Stimulated activated CD4-positive, alpha-beta T cell treated with anti-CD3 and anti-CD28 coated beads, Interleukin-4, amount 100 ng/mL, for 48 hours (primary cell): ENCODE results near the gene CCDC141.
"Not testable (repeated sequence)": the region's sequence is repeated elsewhere in the genome, so short reads cannot be mapped to it uniquely, and the experiment has no call there.

Experiments
- DNase-seq, 2 donors: peaks; one replicate each; pipeline ENCODE4 v3.0.0-alpha.2; 2020; ENCODE audit warnings: low read depth in 2 of 2

The CCDC141 gene

DNA sequence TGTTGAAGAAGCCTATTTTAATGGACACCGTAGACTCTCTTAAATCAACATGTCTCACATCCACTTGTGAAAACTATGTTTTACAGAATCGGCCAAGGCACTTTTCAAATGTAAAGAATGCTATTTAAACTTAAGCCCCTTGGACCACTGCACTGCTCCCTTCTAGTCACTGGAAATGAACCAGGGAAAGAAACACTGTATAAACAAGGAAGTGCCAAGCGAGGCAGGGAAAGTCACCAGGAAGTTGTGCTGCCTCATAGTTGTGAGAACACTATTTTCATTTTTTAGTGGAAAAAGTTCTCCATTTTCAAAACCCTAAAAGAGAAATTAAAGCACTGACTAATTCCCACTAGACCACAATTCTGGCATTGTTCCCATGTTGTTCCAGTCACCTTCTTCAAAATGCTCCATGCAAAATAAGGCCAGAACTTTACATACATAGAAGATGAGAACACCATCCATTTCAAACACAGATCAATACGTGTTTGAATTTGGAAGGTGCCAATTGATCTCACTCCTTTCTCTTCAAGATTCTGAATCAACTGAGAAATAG is 13.5 kb downstream of the CCDC141 start:
- no peak for DNase-seq

DNA sequence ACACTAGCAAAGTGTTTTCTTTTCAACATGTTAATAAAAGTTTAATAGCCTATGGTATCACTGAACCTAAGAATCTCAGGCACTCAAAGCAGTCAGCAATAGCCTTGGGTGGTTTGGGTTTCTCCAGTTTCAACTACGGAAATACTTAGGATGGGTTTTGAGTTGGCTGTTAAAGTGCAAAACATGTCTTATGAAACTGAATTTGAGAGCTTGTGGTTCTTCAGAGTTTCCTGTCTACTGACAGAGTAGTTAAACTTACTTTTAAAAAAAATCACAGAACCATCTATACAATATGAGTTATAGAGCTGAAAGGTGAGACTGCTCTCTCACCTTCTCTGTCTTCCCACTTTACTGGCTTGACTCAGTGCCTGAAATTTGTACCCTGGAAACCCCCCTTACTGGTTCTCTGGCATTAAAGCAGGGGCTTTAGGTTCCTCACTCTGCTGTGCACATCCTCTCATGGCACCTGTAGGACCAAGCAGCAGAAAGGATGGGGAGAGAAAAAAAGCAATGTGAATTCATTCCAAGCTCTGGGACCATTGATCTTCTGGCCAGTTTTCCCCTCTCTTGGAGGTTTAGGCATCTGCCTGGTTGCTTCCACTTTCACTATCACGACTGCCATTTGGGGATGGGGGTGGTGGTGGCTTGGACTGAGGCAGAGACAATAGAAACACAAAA is 18.1 kb downstream of the CCDC141 start:
- no peak for DNase-seq

GRCh38 chr2:179024445-179024844 is 25.5 kb downstream of the CCDC141 start:
- no peak for DNase-seq

DNA sequence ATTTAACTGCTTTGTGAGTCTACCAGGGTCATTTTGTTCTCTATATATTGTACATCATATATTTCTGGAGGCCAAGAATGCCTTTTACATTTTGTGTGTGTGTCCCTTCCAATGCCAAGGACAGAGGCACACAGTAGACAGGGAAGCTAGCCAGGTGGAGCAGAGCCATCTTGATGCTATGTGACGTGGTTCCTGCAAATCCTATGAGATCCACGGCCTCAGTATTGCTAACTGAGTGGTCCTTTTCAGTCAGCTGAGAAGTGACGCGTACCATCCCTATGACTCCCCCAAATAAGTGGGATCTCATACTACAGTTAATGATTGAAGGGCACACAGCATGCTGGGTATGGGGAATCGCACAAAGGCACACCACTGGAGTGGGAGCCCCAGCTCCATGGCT is 27.3 kb downstream of the CCDC141 start:
- no peak for DNase-seq

GRCh38 chr2:179021258-179021657 is 28.7 kb downstream of the CCDC141 start:
- no peak for DNase-seq

- DNase-seq = peak; percentile 31 to 44
Observed at GRCh38 chr2:179020156-179020750, 29.7 kb downstream of the CCDC141 start.

DNA sequence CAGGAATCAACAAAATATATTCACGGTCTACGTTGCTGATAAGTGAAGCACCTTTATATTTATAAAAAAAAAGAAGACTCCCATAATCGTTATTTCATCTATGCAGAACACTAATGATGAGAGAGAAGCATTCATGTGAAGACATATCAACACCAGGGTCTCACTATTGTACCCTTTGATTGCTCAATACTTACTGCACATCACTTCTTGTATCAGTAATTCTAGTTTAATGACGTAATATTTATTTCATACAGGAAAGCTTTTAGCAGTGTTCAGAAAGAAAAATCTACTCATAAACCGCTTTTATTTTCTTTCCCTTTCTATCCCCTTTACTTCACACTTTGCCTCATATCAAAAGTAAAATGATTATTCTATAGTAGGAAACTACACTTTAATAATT is 30.7 kb downstream of the CCDC141 start:
- no peak for DNase-seq

- no peak for DNase-seq
Observed at GRCh38 chr2:179017773-179018357, 32.1 kb downstream of the CCDC141 start.

- not testable (repeated sequence) for DNase-seq
Observed at GRCh38 chr2:179014189-179014588, 35.7 kb downstream of the CCDC141 start.

- DNase-seq = no peak
Observed at GRCh38 chr2:179005976-179006375, 44.0 kb downstream of the CCDC141 start.

DNA sequence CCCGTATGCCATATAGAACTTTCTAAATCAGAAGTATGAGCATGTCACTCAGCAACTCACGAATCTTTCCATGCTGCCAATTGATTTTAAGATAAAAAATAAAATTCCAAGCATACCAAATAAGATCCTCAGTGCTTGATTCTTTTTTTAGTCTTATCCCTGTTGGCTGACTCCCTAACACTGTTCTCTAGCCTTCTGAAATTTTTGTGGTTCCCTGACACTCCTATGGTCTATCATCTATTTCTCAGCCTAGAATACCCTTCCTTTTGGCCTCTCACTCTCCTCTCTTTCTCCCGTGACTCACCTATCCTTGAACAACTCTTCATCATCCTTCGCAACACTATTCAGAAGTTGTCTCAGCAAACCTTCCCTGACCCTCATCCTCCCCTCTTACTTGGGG is 50.5 kb downstream of the CCDC141 start:
- no peak for DNase-seq

DNA sequence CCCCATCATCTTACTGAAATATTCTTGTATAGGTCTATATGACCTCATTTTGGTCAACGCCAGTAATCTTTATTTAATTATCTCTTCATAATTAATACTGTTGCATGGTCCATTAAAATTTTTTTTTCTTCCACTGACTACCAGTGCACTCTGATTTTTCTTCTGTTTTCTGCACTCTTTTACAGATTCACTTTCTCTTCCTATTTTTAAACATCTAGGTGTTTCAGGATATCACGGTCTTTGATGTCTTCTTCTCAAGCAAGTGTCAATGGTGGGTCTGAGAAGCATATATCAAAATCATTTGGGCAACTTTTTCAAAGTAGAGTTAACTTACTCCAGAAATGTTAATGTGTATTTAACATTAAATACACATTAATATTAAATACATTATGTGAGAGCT is 51.4 kb downstream of the CCDC141 start:
- no peak for DNase-seq

GRCh38 chr2:178997477-178997876 is 52.5 kb downstream of the CCDC141 start:
- DNase-seq = no peak

- DNase-seq = no peak
Observed at GRCh38 chr2:178997067-178997466, 52.9 kb downstream of the CCDC141 start.

GRCh38 chr2:178994264-178994663 is 55.7 kb downstream of the CCDC141 start:
- DNase-seq = no peak

GRCh38 chr2:178993788-178994187 is 56.1 kb downstream of the CCDC141 start:
- DNase-seq = no peak

GRCh38 chr2:178992719-178993118 is 57.2 kb downstream of the CCDC141 start:
- not testable (repeated sequence) for DNase-seq

DNA sequence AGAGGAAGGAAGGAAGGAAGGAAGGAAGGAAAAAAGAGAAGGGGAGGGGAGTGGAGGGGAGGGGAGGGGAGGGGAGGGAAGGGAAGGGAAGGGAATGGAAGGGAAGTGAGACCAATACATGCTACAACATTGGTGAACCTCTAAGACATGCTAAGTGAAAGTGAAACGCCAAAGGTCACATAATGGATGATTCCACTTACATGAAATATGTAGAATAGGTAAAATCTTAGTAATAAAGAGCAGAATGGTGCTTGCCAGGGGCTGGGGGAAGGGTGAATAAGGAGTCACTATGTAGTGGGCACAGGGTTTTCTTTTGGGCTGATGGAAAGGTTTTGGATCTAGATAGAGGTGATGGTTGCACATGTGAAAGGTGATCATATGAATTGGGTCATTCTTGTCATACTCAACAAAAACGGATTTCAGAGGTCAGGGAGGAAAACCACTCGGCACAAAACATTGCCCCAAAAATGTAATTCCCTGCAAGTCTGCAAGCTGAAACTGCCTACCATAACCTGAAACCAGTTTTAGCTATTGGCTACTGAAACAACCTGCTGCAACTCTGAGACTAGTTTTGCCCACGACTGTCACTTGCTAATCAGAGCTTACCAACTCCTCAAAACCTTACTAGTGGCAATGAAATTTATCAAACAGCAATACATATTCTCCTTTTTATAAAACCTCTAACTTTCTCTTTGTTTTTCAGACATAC is 59.2 kb downstream of the CCDC141 start:
- DNase-seq = no peak

- DNase-seq = not testable (repeated sequence)
Observed at GRCh38 chr2:178989424-178989823, 60.5 kb downstream of the CCDC141 start.

- DNase-seq = not testable (repeated sequence)
Observed at GRCh38 chr2:178982652-178983051, 67.3 kb downstream of the CCDC141 start.

GRCh38 chr2:178980815-178981214 is 69.1 kb downstream of the CCDC141 start:
- DNase-seq = no peak

GRCh38 chr2:178978667-178979066 is 71.3 kb downstream of the CCDC141 start:
- no peak for DNase-seq
